ENCODE results near the gene NME4.
"Not testable (repeated sequence)": the region's sequence is repeated elsewhere in the genome, so short reads cannot be mapped to it uniquely, and the experiment has no call there.

NME4 gene

GRCh38 chr16:377419-377951, 19.5 kb upstream of the NME4 start:
- DNase-seq (ENCODE audit: low read depth, low spot score): no peak

GRCh38 chr16:378113-378820, 18.7 kb upstream of the NME4 start:
- DNase-seq (ENCODE audit: low read depth, low spot score): not testable (repeated sequence)

GRCh38 chr16:378821-379182, 18.2 kb upstream of the NME4 start:
- no peak for DNase-seq (ENCODE audit: low read depth, low spot score)

GRCh38 chr16:379183-379960, 17.6 kb upstream of the NME4 start:
- DNase-seq (ENCODE audit: low read depth, low spot score): peak; percentile 74

- no peak for DNase-seq (ENCODE audit: low read depth, low spot score)
Observed at GRCh38 chr16:379961-380761, 16.8 kb upstream of the NME4 start.

- DNase-seq (ENCODE audit: low read depth, low spot score): no peak
Observed at GRCh38 chr16:380762-381011, 16.3 kb upstream of the NME4 start.

- DNase-seq (ENCODE audit: low read depth, low spot score): no peak
Observed at GRCh38 chr16:381012-381788, 15.8 kb upstream of the NME4 start.

- no peak for DNase-seq (ENCODE audit: low read depth, low spot score)
Observed at GRCh38 chr16:381789-382717, 14.9 kb upstream of the NME4 start, which contains the start of gene PGAP6. PGAP6 (minus strand) TSS chr16:381978; CDS start chr16:381821, 157 bp downstream.

- DNase-seq (ENCODE audit: low read depth, low spot score): peak; percentile 69
Observed at GRCh38 chr16:383326-384051, 13.5 kb upstream of the NME4 start.

GRCh38 chr16:386641-387156, 10.3 kb upstream of the NME4 start:
- DNase-seq (ENCODE audit: low read depth, low spot score): no peak

- DNase-seq (ENCODE audit: low read depth, low spot score): not testable (repeated sequence)
Observed at GRCh38 chr16:387761-388666, 9.0 kb upstream of the NME4 start.

GRCh38 chr16:389352-389751, 7.6 kb upstream of the NME4 start:
- DNase-seq (ENCODE audit: low read depth, low spot score): no peak

- DNase-seq (ENCODE audit: low read depth, low spot score): no peak
Observed at GRCh38 chr16:391885-392335, 5.1 kb upstream of the NME4 start.

GRCh38 chr16:392450-393030, 4.5 kb upstream of the NME4 start:
- no peak for DNase-seq (ENCODE audit: low read depth, low spot score)

- DNase-seq (ENCODE audit: low read depth, low spot score): no peak
Observed at GRCh38 chr16:396199-396598, 800 bp upstream of the NME4 start.

- no peak for DNase-seq (ENCODE audit: low read depth, low spot score)
Observed at GRCh38 chr16:396605-397004, 394 bp upstream of the NME4 start.

GRCh38 chr16:397736-398332, 835 bp downstream of the NME4 start:
- DNase-seq (ENCODE audit: low read depth, low spot score): no peak
